ENCODE results near the gene ALG14. TPM values are rescaled to one million over a fixed set of nuclear protein-coding genes. Genes with fewer than 3 reads are reported as not detected.

Gene ALG14
- total and polyA plus RNA-seq, 2 experiments from 2014 or later: 2.7 to 8.2 TPM

DNA sequence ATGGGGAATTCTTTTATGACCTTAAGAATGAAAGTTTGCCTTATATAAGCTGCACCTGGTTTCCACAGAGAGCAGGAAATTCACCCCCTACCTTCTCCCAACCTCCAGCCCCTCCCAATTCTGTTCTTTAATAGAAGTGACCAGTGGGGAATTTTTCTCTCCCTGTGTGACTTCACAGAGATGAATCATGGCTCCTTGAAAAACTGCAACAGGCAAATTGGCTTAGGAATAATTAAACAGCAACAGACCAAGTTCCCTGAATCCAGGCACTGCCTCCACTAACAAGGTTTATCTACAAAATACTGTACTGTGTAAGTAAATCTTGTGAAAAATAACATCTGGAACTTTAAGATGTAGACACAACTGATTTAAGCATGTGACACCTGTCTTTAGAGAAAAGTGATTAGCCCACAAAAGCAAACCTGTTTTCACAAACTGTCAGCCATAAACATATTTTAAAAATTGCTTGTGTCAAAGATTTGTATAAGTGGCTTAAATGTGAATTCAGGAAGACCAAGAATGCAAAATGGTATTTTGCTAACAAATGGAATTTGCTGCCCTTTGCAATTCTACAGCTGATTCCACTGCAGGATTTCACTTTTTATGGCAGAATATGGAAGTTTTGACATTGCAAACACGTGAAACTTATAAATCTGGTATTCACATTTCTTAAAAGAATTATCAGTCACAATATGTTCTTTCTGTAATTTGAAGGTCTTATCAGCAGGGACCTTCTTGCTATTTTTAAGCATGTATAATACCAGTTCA, 54.0 kb downstream of the ALG14 start:
- no peaks in the 10 kb centered on the region for H3K36me3 ChIP-seq
- H3K4me1 ChIP-seq (ENCODE audit: low read depth): peaks cover 10% of the 10 kb centered on the region
- no peak overlapping the region for H3K27ac ChIP-seq
- TF ChIP-seq, protein P1, sequence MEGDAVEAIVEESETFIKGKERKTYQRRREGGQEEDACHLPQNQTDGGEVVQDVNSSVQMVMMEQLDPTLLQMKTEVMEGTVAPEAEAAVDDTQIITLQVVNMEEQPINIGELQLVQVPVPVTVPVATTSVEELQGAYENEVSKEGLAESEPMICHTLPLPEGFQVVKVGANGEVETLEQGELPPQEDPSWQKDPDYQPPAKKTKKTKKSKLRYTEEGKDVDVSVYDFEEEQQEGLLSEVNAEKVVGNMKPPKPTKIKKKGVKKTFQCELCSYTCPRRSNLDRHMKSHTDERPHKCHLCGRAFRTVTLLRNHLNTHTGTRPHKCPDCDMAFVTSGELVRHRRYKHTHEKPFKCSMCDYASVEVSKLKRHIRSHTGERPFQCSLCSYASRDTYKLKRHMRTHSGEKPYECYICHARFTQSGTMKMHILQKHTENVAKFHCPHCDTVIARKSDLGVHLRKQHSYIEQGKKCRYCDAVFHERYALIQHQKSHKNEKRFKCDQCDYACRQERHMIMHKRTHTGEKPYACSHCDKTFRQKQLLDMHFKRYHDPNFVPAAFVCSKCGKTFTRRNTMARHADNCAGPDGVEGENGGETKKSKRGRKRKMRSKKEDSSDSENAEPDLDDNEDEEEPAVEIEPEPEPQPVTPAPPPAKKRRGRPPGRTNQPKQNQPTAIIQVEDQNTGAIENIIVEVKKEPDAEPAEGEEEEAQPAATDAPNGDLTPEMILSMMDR (IDR thresholded peaks at IDR 0.05; ENCODE audit: low read depth, low read length): no peak
- H3K4me3 ChIP-seq: no peak overlapping the region
- H3K9me3 ChIP-seq (ENCODE audit: low read depth): no peaks in the 10 kb centered on the region
- no peaks in the 10 kb centered on the region for H3K27me3 ChIP-seq
- DNase-seq (ENCODE audit: low read depth in 1 of 2, low spot score in 1 of 2): no peak

DNA sequence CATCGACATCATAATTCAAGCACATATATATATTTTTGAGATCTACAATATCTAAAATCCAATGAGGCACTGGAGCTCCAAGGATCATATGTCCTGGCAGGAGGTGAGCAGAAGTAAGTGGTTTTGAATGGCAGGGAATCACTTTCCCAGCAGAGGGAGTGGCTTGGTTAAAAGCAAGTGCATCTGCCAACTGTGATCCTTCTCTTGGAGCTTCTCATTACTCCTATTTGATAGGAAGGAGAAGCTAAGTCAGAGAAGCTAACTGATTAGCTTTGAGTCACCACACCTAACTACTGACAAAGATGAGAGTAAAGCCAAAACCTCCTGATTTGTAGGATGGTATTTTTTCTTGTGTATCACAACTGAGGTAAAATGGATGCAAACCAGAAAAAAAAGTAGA, 55.0 kb downstream of the ALG14 start:
- H3K27me3 ChIP-seq: no peaks in the 10 kb centered on the region
- H3K36me3 ChIP-seq: no peaks in the 10 kb centered on the region
- H3K9me3 ChIP-seq (ENCODE audit: low read depth): no peaks in the 10 kb centered on the region
- no peak overlapping the region for H3K4me3 ChIP-seq
- DNase-seq (ENCODE audit: low read depth in 1 of 2, low spot score in 1 of 2): no peak
- peaks cover 10% of the 10 kb centered on the region for H3K4me1 ChIP-seq (ENCODE audit: low read depth)
- H3K27ac ChIP-seq: no peak overlapping the region
- TF ChIP-seq, protein P1 (IDR thresholded peaks at IDR 0.05; ENCODE audit: low read depth, low read length): no peak

DNA sequence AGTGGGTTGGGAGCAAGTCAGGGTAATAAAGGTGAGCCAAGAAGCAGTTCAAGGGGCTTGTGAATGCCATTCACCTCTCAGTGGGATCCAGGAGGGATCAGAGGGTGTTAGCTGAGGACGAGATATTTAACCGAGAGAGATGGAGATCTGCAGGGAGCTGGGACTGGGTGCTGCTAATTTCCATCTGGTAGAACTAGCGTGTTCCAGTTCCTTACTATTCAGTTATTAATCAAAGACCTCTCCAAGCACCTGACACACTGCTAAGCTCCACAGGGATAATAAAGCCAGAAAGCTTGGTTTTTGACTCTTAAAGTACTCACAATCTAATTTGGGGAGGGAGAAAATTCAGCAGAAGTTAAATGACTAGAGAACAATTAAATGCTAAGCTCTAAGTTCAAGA, 57.7 kb downstream of the ALG14 start:
- H3K27me3 ChIP-seq: no peaks in the 10 kb centered on the region
- H3K4me3 ChIP-seq: no peak overlapping the region
- peaks cover 10% of the 10 kb centered on the region for H3K4me1 ChIP-seq (ENCODE audit: low read depth)
- H3K36me3 ChIP-seq: no peaks in the 10 kb centered on the region
- TF ChIP-seq, protein P1 (IDR thresholded peaks at IDR 0.05; ENCODE audit: low read depth, low read length): no peak
- H3K9me3 ChIP-seq (ENCODE audit: low read depth): no peaks in the 10 kb centered on the region
- no peak overlapping the region for H3K27ac ChIP-seq
- no peak for DNase-seq (ENCODE audit: low read depth in 1 of 2, low spot score in 1 of 2)

DNA sequence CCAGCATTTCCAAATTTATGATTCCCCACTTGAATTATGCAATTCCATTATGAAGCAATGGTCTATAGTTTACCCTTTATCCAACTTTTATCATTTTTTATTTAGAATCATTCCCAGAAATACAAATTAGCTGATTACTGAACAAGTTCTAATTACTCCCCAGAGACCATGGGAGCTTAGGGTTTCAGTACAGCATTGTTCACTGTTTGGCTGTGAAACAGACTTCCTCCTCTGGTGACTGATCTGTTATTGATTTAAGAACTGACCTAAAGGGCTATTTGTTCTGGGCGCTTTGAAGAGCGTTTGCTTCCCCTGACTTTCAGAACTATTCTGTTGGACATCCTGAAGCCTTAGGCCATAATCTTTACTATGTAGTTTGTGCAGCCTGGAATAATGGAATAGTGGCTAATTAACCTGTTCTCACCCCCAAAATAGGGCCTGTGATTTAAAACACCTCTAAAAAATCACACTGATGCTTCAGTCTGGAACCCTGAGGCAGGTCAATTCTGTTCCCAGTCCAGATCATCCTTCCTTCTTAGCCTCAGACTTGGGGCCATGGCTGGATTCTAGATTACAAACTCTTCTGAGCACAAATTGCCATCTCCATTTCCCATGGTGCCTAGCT, 58.7 kb downstream of the ALG14 start:
- H3K27ac ChIP-seq: no peak overlapping the region
- H3K36me3 ChIP-seq: no peaks in the 10 kb centered on the region
- H3K4me1 ChIP-seq (ENCODE audit: low read depth): peaks cover 5% of the 10 kb centered on the region
- H3K27me3 ChIP-seq: no peaks in the 10 kb centered on the region
- TF ChIP-seq, protein P1 (IDR thresholded peaks at IDR 0.05; ENCODE audit: low read depth, low read length): no peak
- no peaks in the 10 kb centered on the region for H3K9me3 ChIP-seq (ENCODE audit: low read depth)
- no peak overlapping the region for H3K4me3 ChIP-seq
- DNase-seq (ENCODE audit: low read depth in 1 of 2, low spot score in 1 of 2): no peak

DNA sequence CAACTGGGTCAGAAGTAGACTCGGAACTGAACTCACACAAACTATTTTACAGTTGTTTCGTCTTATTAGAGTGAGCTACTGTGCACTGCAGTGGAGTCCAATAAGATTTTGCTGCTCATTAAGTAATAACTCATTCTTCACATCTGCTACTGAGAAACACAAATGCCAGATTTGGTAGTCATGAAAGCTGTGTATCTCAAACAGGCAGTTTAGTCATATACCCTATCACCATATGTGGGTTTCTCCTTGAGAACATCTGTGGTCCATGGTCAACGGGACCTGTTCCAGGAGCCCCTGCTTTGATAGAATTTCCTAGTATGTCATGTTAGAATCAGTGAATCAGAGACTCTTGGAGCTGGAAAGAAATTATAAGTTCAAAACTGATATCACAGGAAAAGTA, 60.4 kb downstream of the ALG14 start:
- H3K4me1 ChIP-seq (ENCODE audit: low read depth): no peaks in the 10 kb centered on the region
- TF ChIP-seq, protein P1 (IDR thresholded peaks at IDR 0.05; ENCODE audit: low read depth, low read length): no peak
- H3K27me3 ChIP-seq: no peaks in the 10 kb centered on the region
- H3K4me3 ChIP-seq: no peak overlapping the region
- no peak overlapping the region for H3K27ac ChIP-seq
- no peaks in the 10 kb centered on the region for H3K9me3 ChIP-seq (ENCODE audit: low read depth)
- DNase-seq (ENCODE audit: low read depth in 1 of 2, low spot score in 1 of 2): peak in 1 of 2 donors; percentile 90
- H3K36me3 ChIP-seq: no peaks in the 10 kb centered on the region

Measured in cardiac muscle cell (in vitro differentiated cells and primary cell).